Activated CD8-positive, alpha-beta T cell treated with anti-CD3 and anti-CD28 coated beads for 36 hours (primary cell): ENCODE data around the gene NFATC2. TPM values are rescaled to one million over a fixed set of nuclear protein-coding genes. Genes with fewer than 3 reads are reported as not detected.

Experiments
- ATAC-seq: fragments of 200-7000 bp; cut with Tn5 transposase; one replicate; pipeline ENCODE4 v1.10.0; 2021; ENCODE audit warnings: mild to moderate bottlenecking, moderate library complexity
- CTCF ChIA-PET: fragments of 350-600 bp; sonication (Branson Sonifier 250); formaldehyde crosslinking; loops from one replicate; lab custom pipeline; 2021; ENCODE audit warnings: antibody characterized with exemption; lab: Charles Lee
- POLR2A ChIA-PET: fragments of 350-600 bp; sonication (Branson Sonifier 250); formaldehyde crosslinking; loops from one replicate; lab custom pipeline; 2021; ENCODE audit warnings: antibody characterized with exemption; lab: Charles Lee
- DNase-seq: peaks from one replicate; pipeline ENCODE4 v3.0.0-alpha.2; 2020
- H3K27ac Mint-ChIP-seq: one replicate; pipeline ENCODE4 v1.8.0; 2021; ENCODE audit warnings: mild to moderate bottlenecking, mixed read lengths
- H3K27me3 Mint-ChIP-seq: one replicate; pipeline ENCODE4 v1.8.0; 2021; ENCODE audit warnings: mixed read lengths
- H3K36me3 Mint-ChIP-seq: one replicate; pipeline ENCODE4 v1.8.0; 2021; ENCODE audit warnings: low read depth, mixed read lengths
- H3K4me1 Mint-ChIP-seq: one replicate; pipeline ENCODE4 v1.8.0; 2021; ENCODE audit warnings: low read depth, mixed read lengths
- H3K4me3 Mint-ChIP-seq: one replicate; pipeline ENCODE4 v1.8.0; 2021; ENCODE audit warnings: mild to moderate bottlenecking, moderate library complexity, mixed read lengths
- H3K9me3 Mint-ChIP-seq: one replicate; pipeline ENCODE4 v1.8.0; 2021; ENCODE audit warnings: mixed read lengths
- CTCF ChIP-seq: fragments of 200-600 bp; IDR thresholded peaks from one replicate; pipeline ENCODE4 v1.8.0; 2022; ENCODE audit warnings: antibody characterized with exemption, mild to moderate bottlenecking
- intact Hi-C: fragments of 100-400 bp; cut with micrococcal nuclease; formaldehyde crosslinking; loops from one replicate; pipeline ENCODE4 v1.10.0; 2022
- total RNA-seq, 2 experiments: library from RNA; stranded (reverse); gene quantifications; one replicate each; pipeline ENCODE4 v1.2.3, GENCODE V29; 2021

The NFATC2 gene
- total RNA-seq, 2 experiments from 2014 or later = 38.3 to 40.9 TPM

DNA sequence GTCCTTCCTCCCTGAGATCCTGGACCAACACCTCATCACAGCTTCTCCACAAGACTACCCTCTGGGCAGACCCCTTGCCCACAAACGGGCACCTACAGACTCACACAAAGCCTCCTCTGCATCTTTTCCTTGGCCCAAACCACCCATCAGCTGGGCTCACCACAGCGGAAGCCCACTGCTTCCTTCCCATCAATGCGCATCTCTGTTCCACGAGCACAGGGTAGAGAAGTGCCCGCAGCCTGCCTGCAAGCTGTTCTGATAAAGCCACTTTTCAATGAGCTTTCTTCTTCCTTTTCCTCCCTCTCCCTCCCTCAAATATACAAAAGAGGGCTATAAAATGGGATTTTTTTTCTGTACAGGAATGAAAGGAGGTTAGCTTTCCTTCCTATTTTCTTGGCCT is 111.2 kb downstream of the NFATC2 start:
- Mint-ChIP-seq H3K4me3 (no peak overlapping the region), H3K36me3 (peaks cover 65% of the 10 kb centered on the region), H3K27me3 (no peaks in the 10 kb centered on the region), H3K4me1 (peaks cover 53% of the 10 kb centered on the region), H3K9me3 (no peaks in the 10 kb centered on the region), H3K27ac (peak overlapping the region; percentile 19)
- DNase-seq (peak; percentile 18), ATAC-seq (no peak)
- ChIA-PET CTCF (no interaction called here), POLR2A (no interaction called here)
- no peak for TF ChIP-seq CTCF
- intact Hi-C loops = no loop called here

- ATAC-seq (no peak), DNase-seq (no peak)
- no peaks in the 10 kb centered on the region for H3K9me3 Mint-ChIP-seq
- no peaks in the 10 kb centered on the region for H3K27me3 Mint-ChIP-seq
- no peak overlapping the region for H3K27ac Mint-ChIP-seq
- intact Hi-C loops = no loop called here
- peaks cover 65% of the 10 kb centered on the region for H3K36me3 Mint-ChIP-seq
- no peak overlapping the region for H3K4me3 Mint-ChIP-seq
- no peak for TF ChIP-seq CTCF
- CTCF ChIA-PET = interaction anchor here (1.6 kb wide), 1 partner anchor 24 kb away, joined by 3 read pairs; no protein-coding TSS in a partner anchor
- POLR2A ChIA-PET = no interaction called here
- H3K4me1 Mint-ChIP-seq = peaks cover 57% of the 10 kb centered on the region
These were observed 112.1 kb downstream of the NFATC2 start for GRCh38 chr20:51430198-51430950.

DNA sequence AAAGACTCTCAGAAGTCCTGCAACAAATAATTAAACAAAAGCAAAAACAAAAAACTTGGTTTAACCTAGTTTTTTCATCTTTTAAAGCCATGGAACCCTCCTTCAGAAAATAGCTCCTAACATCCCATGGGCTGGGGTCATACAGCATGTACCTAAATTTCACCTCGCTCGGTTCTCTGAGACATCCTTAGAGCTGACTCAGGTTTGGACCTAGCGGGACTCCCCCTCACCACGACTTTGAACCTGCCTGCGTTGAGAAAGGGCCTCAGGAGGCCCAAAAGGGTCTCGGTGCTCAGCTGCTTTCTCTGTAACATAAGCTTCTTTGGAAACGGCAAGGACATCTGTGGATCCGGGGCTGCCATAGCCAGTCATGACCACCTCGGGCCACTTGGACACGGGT is 112.8 kb downstream of the NFATC2 start:
- H3K4me1 Mint-ChIP-seq = peaks cover 59% of the 10 kb centered on the region
- POLR2A ChIA-PET = interaction anchor here (1.3 kb wide), 1 partner anchor 29 kb away, joined by 5 read pairs; no protein-coding TSS in a partner anchor
- no peaks in the 10 kb centered on the region for H3K9me3 Mint-ChIP-seq
- no peak overlapping the region for H3K4me3 Mint-ChIP-seq
- no peaks in the 10 kb centered on the region for H3K27me3 Mint-ChIP-seq
- CTCF ChIA-PET = interaction anchor here (0.8 to 1.6 kb wide), 2 partner anchors 17 to 25 kb away, joined by 3 read pairs; no protein-coding TSS in a partner anchor
- ATAC-seq = no peak
- H3K27ac Mint-ChIP-seq = no peak overlapping the region
- no peak for TF ChIP-seq CTCF
- peaks cover 59% of the 10 kb centered on the region for H3K36me3 Mint-ChIP-seq
- DNase-seq = no peak
- intact Hi-C loops = no loop called here

DNA sequence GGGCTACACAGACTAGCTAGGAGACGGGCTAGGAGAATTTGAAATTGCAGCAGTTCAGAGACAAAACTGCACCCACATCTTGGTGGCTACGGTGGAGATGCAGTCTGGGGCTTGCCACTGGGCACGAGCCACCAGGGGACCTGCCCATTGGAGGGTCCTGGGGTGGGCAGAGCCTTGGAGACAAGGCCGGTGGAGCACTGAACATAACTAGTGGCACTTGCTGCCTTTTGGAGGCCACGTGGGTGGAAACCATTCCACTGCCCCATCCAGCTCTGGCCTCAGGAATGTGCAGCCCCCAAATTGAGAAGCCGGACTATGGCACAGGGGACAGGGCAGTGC is 113.4 kb downstream of the NFATC2 start:
- TF ChIP-seq CTCF = no peak
- no peaks in the 10 kb centered on the region for H3K9me3 Mint-ChIP-seq
- ATAC-seq (no peak), DNase-seq (no peak)
- no peak overlapping the region for H3K4me3 Mint-ChIP-seq
- POLR2A ChIA-PET = interaction anchor here (1.3 kb wide), 1 partner anchor 29 kb away, joined by 5 read pairs; no protein-coding TSS in a partner anchor
- H3K36me3 Mint-ChIP-seq = peaks cover 57% of the 10 kb centered on the region
- H3K27ac Mint-ChIP-seq = no peak overlapping the region
- H3K4me1 Mint-ChIP-seq = peaks cover 65% of the 10 kb centered on the region
- CTCF ChIA-PET = interaction anchor here (0.8 to 1.6 kb wide), 2 partner anchors 18 to 25 kb away, joined by 3 read pairs; no protein-coding TSS in a partner anchor
- H3K27me3 Mint-ChIP-seq = no peaks in the 10 kb centered on the region
- intact Hi-C loops = no loop called here
